Vagina (tissue), 2 donors: ENCODE results near the gene SAT1.

Experiments used
- CTCF ChIP-seq, 3 experiments: fragments of 450-650 bp in 2 of 3; fragments of 200-600 bp in 1 of 3; sonication (generic) in 1 of 3; IDR thresholded peaks; one replicate each; pipeline ENCODE4 v1.5.1; 2017 to 2019; ENCODE audit warnings: antibody characterized with exemption in 3 of 3, mild to moderate bottlenecking in 2 of 3, moderate library complexity in 2 of 3
- POLR2A ChIP-seq, 2 donors: fragments of 450-650 bp; IDR thresholded peaks; one replicate each; pipeline ENCODE4 v1.6.1; 2017; ENCODE audit warnings: antibody characterized with exemption in 2 of 2, mild to moderate bottlenecking in 2 of 2, moderate library complexity in 2 of 2
- POLR2AphosphoS5 ChIP-seq, 2 donors: sonication (generic); formaldehyde crosslinking; IDR thresholded peaks; one replicate each; pipeline ENCODE4 v1.9.0; 2017; ENCODE audit warnings: antibody characterized with exemption in 2 of 2, mild to moderate bottlenecking in 2 of 2, low read depth in 1 of 2; ENCODE audit not compliant: insufficient read depth in 1 of 2

GRCh38 chrX:23782863-23783588, at the start of gene SAT1:
- TF ChIP-seq POLR2A (IDR thresholded peaks at IDR 0.05) (peak in 1 of 2 donors; percentile 97), CTCF (IDR thresholded peaks at IDR 0.05) (peak; percentile 36 to 68 (median 58)), POLR2AphosphoS5 (IDR thresholded peaks at IDR 0.05; ENCODE audit: insufficient read depth in 1 of 2, low read depth in 1 of 2) (peak; percentile 72 to 99)
